Neural cell (in vitro differentiated cells): ENCODE results near the gene SLC31A2. TPM values are rescaled to one million over a fixed set of nuclear protein-coding genes. Genes with fewer than 3 reads are reported as not detected.

Experiments
- H2AFZ ChIP-seq: fragments of 200-600, 300-800 bp; sonication (generic), shearing (Covaris generic); 2 replicates; pipeline ENCODE4 v1.6.0; 2014; ENCODE audit warnings: low read depth, mild to moderate bottlenecking, antibody characterized with exemption, low read length, moderate library complexity
- H3F3A ChIP-seq: fragments of 200-600 bp; shearing (Covaris generic); 2 replicates; pipeline ENCODE4 v1.6.1; 2016; ENCODE audit warnings: mild to moderate bottlenecking, moderate library complexity, mixed read lengths, antibody characterized with exemption, low read length; ENCODE audit not compliant: insufficient read depth, poor library complexity, severe bottlenecking
- H3K27ac ChIP-seq: fragments of 200-600, 300-800 bp; sonication (generic), shearing (Covaris generic); 2 replicates; pipeline ENCODE4 v1.5.1; 2014; ENCODE audit warnings: mild to moderate bottlenecking, low read length, moderate library complexity
- H3K27me3 ChIP-seq: fragments of 300-800, 200-600 bp; sonication (generic), shearing (Covaris generic); 2 replicates; pipeline ENCODE4 v1.6.0; 2014; ENCODE audit warnings: mild to moderate bottlenecking, low read depth, low read length, moderate library complexity; ENCODE audit not compliant: insufficient read depth
- H3K36me3 ChIP-seq: fragments of 300-800, 200-600 bp; sonication (generic), shearing (Covaris generic); 2 replicates; pipeline ENCODE4 v1.5.1; 2014; ENCODE audit warnings: mild to moderate bottlenecking, antibody characterized with exemption, low read length, moderate library complexity; ENCODE audit not compliant: insufficient read depth
- H3K4me2 ChIP-seq: fragments of 300-800, 200-600 bp; sonication (generic), shearing (Covaris generic); 2 replicates; pipeline ENCODE4 v1.6.0; 2014; ENCODE audit warnings: mild to moderate bottlenecking, low read length
- H3K4me3 ChIP-seq: fragments of 300-800, 200-600 bp; sonication (generic), shearing (Covaris generic); 2 replicates; pipeline ENCODE4 v1.5.1; 2014; ENCODE audit warnings: mild to moderate bottlenecking, low read length, moderate library complexity
- H3K79me2 ChIP-seq: fragments of 200-600 bp; shearing (Covaris generic); replicated peaks from 2 replicates; pipeline ENCODE4 v1.6.0; 2014; ENCODE audit warnings: mild to moderate bottlenecking, low read length, moderate library complexity; ENCODE audit not compliant: insufficient read depth
- H3K9ac ChIP-seq: fragments of 300-800, 200-600 bp; sonication (generic), shearing (Covaris generic); 2 replicates; pipeline ENCODE4 v1.6.1; 2016; ENCODE audit warnings: mild to moderate bottlenecking, low read length, mixed read lengths
- H3K9me2 ChIP-seq: fragments of 200-600 bp; shearing (Covaris generic); 2 replicates; pipeline ENCODE4 v1.6.1; 2016; ENCODE audit warnings: mild to moderate bottlenecking, low read length, mixed read lengths; ENCODE audit not compliant: insufficient read depth
- H3K9me3 ChIP-seq: fragments of 200-600, 300-800 bp; sonication (generic), shearing (Covaris generic); 2 replicates; pipeline ENCODE4 v1.6.1; 2016; ENCODE audit warnings: mild to moderate bottlenecking, mixed run types, low read length, moderate library complexity, mixed read lengths
- H4K20me1 ChIP-seq: fragments of 200-600 bp; shearing (Covaris generic); 2 replicates; pipeline ENCODE4 v1.6.1; 2016; ENCODE audit warnings: mild to moderate bottlenecking, mixed run types; ENCODE audit not compliant: insufficient read depth
- CTCF ChIP-seq: fragments of 450-650 bp; IDR thresholded peaks from 2 replicates; pipeline ENCODE4 v1.5.1; 2014; ENCODE audit warnings: antibody characterized with exemption, mild to moderate bottlenecking, moderate library complexity; ENCODE audit not compliant: poor library complexity, severe bottlenecking
- EP300 ChIP-seq: fragments of 450-650 bp; conservative IDR thresholded peaks from 2 replicates; pipeline ENCODE4 v1.6.1; 2014; ENCODE audit warnings: antibody characterized with exemption, mild to moderate bottlenecking, moderate library complexity; ENCODE audit not compliant: poor library complexity, severe bottlenecking
- EZH2 ChIP-seq: fragments of 200-600, 300-800 bp; shearing (Covaris generic), sonication (generic); IDR thresholded peaks from 2 replicates; pipeline ENCODE4 v1.6.1; 2014; ENCODE audit warnings: antibody characterized with exemption, low read length, borderline replicate concordance, mild to moderate bottlenecking; ENCODE audit not compliant: insufficient read depth, poor library complexity, severe bottlenecking
- MXI1 ChIP-seq: fragments of 450-650 bp; conservative IDR thresholded peaks from 2 replicates; pipeline ENCODE4 v1.6.1; 2014; ENCODE audit warnings: antibody characterized with exemption, mild to moderate bottlenecking; ENCODE audit not compliant: poor library complexity, severe bottlenecking
- POLR2AphosphoS5 ChIP-seq: IDR thresholded peaks from 2 replicates; pipeline ENCODE4 v1.6.1; 2012
- RAD21 ChIP-seq: fragments of 450-650 bp; conservative IDR thresholded peaks from 2 replicates; pipeline ENCODE4 v1.6.1; 2014; ENCODE audit warnings: antibody characterized with exemption, mild to moderate bottlenecking, moderate library complexity
- REST ChIP-seq: IDR thresholded peaks from 2 replicates; pipeline ENCODE4 v1.6.1; 2012; ENCODE audit warnings: borderline replicate concordance
- SMC3 ChIP-seq: fragments of 450-650 bp; conservative IDR thresholded peaks from 2 replicates; pipeline ENCODE4 v1.6.1; 2014; ENCODE audit warnings: antibody characterized with exemption, mild to moderate bottlenecking, moderate library complexity; ENCODE audit not compliant: poor library complexity
- TAF1 ChIP-seq: IDR thresholded peaks from 2 replicates; pipeline ENCODE4 v1.6.1; 2012; ENCODE audit warnings: low read depth
- polyA plus RNA-seq: library from polyadenylated mRNA; depleted of rRNA; stranded (reverse); fragments of >200 nt; gene quantifications from 2 replicates; pipeline ENCODE4 v1.2.3, GENCODE V29; 2014

SLC31A2 gene
- polyA plus RNA-seq, 1 donor from 2014 or later = 4.1 TPM

GRCh38 chr9:113173341-113173740 is 22.5 kb downstream of the SLC31A2 start:
- Histone ChIP-seq H3K9ac (no peak overlapping the region), H3K27me3 (no peaks in the 10 kb centered on the region), H3F3A (no peaks in the 10 kb centered on the region), H3K27ac (no peak overlapping the region), H3K79me2 (no peaks in the 10 kb centered on the region), H2AFZ (no peak overlapping the region), H4K20me1 (no peaks in the 10 kb centered on the region), H3K4me3 (no peak overlapping the region), H3K4me2 (no peak overlapping the region), H3K36me3 (peaks cover 24% of the 10 kb centered on the region), H3K9me3 (no peaks in the 10 kb centered on the region), H3K9me2 (no peaks in the 10 kb centered on the region)
- TF ChIP-seq RAD21 (no peak), REST (no peak), TAF1 (no peak), EZH2 (no peak), SMC3 (no peak), CTCF (no peak), MXI1 (no peak), EP300 (no peak)

- Histone ChIP-seq H2AFZ (no peak overlapping the region), H3F3A (no peaks in the 10 kb centered on the region), H3K9me3 (no peaks in the 10 kb centered on the region), H4K20me1 (no peaks in the 10 kb centered on the region), H3K4me3 (no peak overlapping the region), H3K9me2 (no peaks in the 10 kb centered on the region), H3K79me2 (no peaks in the 10 kb centered on the region), H3K27me3 (no peaks in the 10 kb centered on the region), H3K9ac (no peak overlapping the region), H3K4me2 (no peak overlapping the region), H3K36me3 (peaks cover 19% of the 10 kb centered on the region), H3K27ac (no peak overlapping the region)
- no peak for TF ChIP-seq TAF1
- no peak for TF ChIP-seq EZH2
- no peak for TF ChIP-seq MXI1
- TF ChIP-seq POLR2AphosphoS5 = no peak
- no peak for TF ChIP-seq REST
- no peak for TF ChIP-seq SMC3
- TF ChIP-seq RAD21 = no peak
- TF ChIP-seq EP300 = no peak
- TF ChIP-seq CTCF = no peak
Measured at GRCh38 chr9:113176803-113177202, 26.0 kb downstream of the SLC31A2 start.
